ENCODE results near the gene TRPV5. TPM values are rescaled to one million over a fixed set of nuclear protein-coding genes. Genes with fewer than 3 reads are reported as not detected.

The TRPV5 gene
- polyA plus RNA-seq, 4 donors: 0.01 to 0.03 TPM; not detected in 2

DNA sequence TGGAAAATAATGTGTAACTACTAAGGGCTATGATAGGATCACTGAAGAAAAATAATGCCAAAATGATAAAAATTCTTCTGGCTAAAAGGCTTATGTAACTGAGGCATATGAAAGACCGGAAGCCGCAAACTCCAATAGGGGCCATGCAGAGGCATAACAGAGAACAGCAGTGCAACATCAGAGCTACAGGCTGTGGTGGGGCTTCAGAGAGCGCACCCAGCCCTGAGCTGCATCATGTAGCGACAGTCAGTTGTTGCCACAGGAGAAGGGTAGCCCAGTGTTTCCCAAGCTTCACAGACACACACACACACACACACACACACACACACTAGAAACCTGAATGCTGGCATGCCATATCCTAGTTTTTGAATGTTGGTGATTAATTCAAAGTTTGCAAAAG, 15.1 kb upstream of the TRPV5 start:
- Histone ChIP-seq H3K27ac (ENCODE audit: low read depth in 1 of 3, low read length in 2 of 3) (no peak overlapping the region), H3K4me3 (ENCODE audit: low read depth in 1 of 3, low read length in 3 of 3) (no peak overlapping the region), H3K27me3 (ENCODE audit: control insufficient read depth in 3 of 3, insufficient read depth in 3 of 3, low read length in 3 of 3) (peaks cover 0 to 2% (median 0%) of the 10 kb centered on the region in 3 donors), H3K4me1 (ENCODE audit: control insufficient read depth in 3 of 3, insufficient read depth in 2 of 3, low read depth in 1 of 3, low read length in 2 of 3) (no peaks in the 10 kb centered on the region), H3K36me3 (ENCODE audit: control insufficient read depth in 3 of 3, insufficient read depth in 2 of 3, low read depth in 1 of 3, low read length in 3 of 3) (peaks cover 0 to 55% (median 0%) of the 10 kb centered on the region in 3 donors), H3K9me3 (ENCODE audit: control insufficient read depth in 2 of 2, insufficient read depth in 1 of 2, low read depth in 1 of 2, low read length in 1 of 2) (no peaks in the 10 kb centered on the region)
- WGBS, 3 donors: 93 to 98% (median 96%) methylated on average over 4 of the region's 4 CpGs
- FAIRE-seq: no peak
- DNase-seq: no peak

GRCh38 chr7:142945001-142945400, 11.5 kb upstream of the TRPV5 start:
- no peak for DNase-seq
- H3K4me1 ChIP-seq (ENCODE audit: control insufficient read depth in 3 of 3, insufficient read depth in 2 of 3, low read depth in 1 of 3, low read length in 2 of 3): no peaks in the 10 kb centered on the region
- H3K27ac ChIP-seq (ENCODE audit: low read depth in 1 of 3, low read length in 2 of 3): no peak overlapping the region
- no peaks in the 10 kb centered on the region for H3K27me3 ChIP-seq (ENCODE audit: control insufficient read depth in 3 of 3, insufficient read depth in 3 of 3, low read length in 3 of 3)
- no peak for FAIRE-seq
- H3K36me3 ChIP-seq (ENCODE audit: control insufficient read depth in 3 of 3, insufficient read depth in 2 of 3, low read depth in 1 of 3, low read length in 3 of 3): peaks cover 0 to 65% (median 0%) of the 10 kb centered on the region in 3 donors
- H3K4me3 ChIP-seq (ENCODE audit: low read depth in 1 of 3, low read length in 3 of 3): no peak overlapping the region
- no peaks in the 10 kb centered on the region for H3K9me3 ChIP-seq (ENCODE audit: control insufficient read depth in 2 of 2, insufficient read depth in 1 of 2, low read depth in 1 of 2, low read length in 1 of 2)
- 51 to 64% (median 51%) methylated on average over 3 of the region's 3 CpGs for WGBS, 3 donors

GRCh38 chr7:142943706-142944268, 10.2 kb upstream of the TRPV5 start:
- H3K36me3 ChIP-seq (ENCODE audit: control insufficient read depth in 3 of 3, insufficient read depth in 2 of 3, low read depth in 1 of 3, low read length in 3 of 3): peaks cover 0 to 73% (median 0%) of the 10 kb centered on the region in 3 donors
- H3K9me3 ChIP-seq (ENCODE audit: control insufficient read depth in 2 of 2, insufficient read depth in 1 of 2, low read depth in 1 of 2, low read length in 1 of 2): no peaks in the 10 kb centered on the region
- H3K27ac ChIP-seq (ENCODE audit: low read depth in 1 of 3, low read length in 2 of 3): no peak overlapping the region
- FAIRE-seq (no peak), DNase-seq (no peak)
- H3K27me3 ChIP-seq (ENCODE audit: control insufficient read depth in 3 of 3, insufficient read depth in 3 of 3, low read length in 3 of 3): no peaks in the 10 kb centered on the region
- WGBS, 3 donors: 78 to 83% (median 80%) methylated on average over 7 of the region's 7 CpGs
- H3K4me1 ChIP-seq (ENCODE audit: control insufficient read depth in 3 of 3, insufficient read depth in 2 of 3, low read depth in 1 of 3, low read length in 2 of 3): no peaks in the 10 kb centered on the region
- H3K4me3 ChIP-seq (ENCODE audit: low read depth in 1 of 3, low read length in 3 of 3): no peak overlapping the region

DNA sequence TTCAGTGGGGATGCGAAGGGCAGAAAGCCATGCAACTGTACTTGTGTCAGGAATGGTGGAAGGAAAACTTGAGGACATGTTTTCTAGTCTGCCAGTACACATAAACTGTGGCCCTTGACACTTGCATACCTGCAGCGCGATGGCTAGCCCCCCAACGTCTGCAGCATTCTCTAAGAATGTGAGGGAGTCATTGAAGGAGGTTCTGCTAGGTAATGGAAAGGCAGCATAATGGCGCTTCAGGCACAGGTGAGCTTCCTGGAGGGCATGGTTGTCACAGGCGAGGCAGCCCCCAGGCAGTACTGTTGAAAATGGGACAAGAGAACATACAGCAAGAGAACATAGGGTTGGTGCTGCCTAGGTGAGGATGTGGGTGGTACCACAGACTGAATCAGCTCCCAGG, 9.2 kb upstream of the TRPV5 start:
- WGBS, 3 donors: 89 to 97% (median 94%) methylated on average over 6 of the region's 6 CpGs
- Histone ChIP-seq H3K4me3 (ENCODE audit: low read depth in 1 of 3, low read length in 3 of 3) (no peak overlapping the region), H3K9me3 (ENCODE audit: control insufficient read depth in 2 of 2, insufficient read depth in 1 of 2, low read depth in 1 of 2, low read length in 1 of 2) (no peaks in the 10 kb centered on the region), H3K36me3 (ENCODE audit: control insufficient read depth in 3 of 3, insufficient read depth in 2 of 3, low read depth in 1 of 3, low read length in 3 of 3) (peaks cover 0 to 75% (median 0%) of the 10 kb centered on the region in 3 donors), H3K27me3 (ENCODE audit: control insufficient read depth in 3 of 3, insufficient read depth in 3 of 3, low read length in 3 of 3) (no peaks in the 10 kb centered on the region), H3K27ac (ENCODE audit: low read depth in 1 of 3, low read length in 2 of 3) (no peak overlapping the region), H3K4me1 (ENCODE audit: control insufficient read depth in 3 of 3, insufficient read depth in 2 of 3, low read depth in 1 of 3, low read length in 2 of 3) (no peaks in the 10 kb centered on the region)
- DNase-seq (no peak), FAIRE-seq (no peak)

DNA sequence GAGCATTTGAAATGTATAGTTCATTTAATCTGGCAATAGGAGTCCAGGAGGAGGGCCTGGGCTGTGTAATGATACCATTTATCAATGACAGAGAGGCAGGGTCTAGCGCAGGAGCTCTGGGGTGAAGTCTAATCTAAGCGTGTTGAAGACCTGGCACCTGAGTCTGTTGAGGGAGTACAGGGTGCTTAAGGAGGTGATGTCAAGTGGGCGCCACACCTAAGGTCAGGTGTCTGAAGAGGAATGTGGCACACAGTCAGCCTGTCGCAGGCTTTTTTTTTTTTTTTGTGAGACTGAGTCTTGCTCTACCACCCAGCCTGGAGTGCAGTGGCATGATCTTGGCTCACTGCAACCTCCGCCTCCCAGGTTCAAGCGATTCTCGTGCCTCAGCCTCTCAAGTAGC, 8.0 kb upstream of the TRPV5 start:
- Histone ChIP-seq H3K9me3 (ENCODE audit: control insufficient read depth in 2 of 2, insufficient read depth in 1 of 2, low read depth in 1 of 2, low read length in 1 of 2) (no peaks in the 10 kb centered on the region), H3K4me3 (ENCODE audit: low read depth in 1 of 3, low read length in 3 of 3) (no peak overlapping the region), H3K4me1 (ENCODE audit: control insufficient read depth in 3 of 3, insufficient read depth in 2 of 3, low read depth in 1 of 3, low read length in 2 of 3) (no peaks in the 10 kb centered on the region), H3K27me3 (ENCODE audit: control insufficient read depth in 3 of 3, insufficient read depth in 3 of 3, low read length in 3 of 3) (no peaks in the 10 kb centered on the region), H3K36me3 (ENCODE audit: control insufficient read depth in 3 of 3, insufficient read depth in 2 of 3, low read depth in 1 of 3, low read length in 3 of 3) (peaks cover 0 to 69% (median 0%) of the 10 kb centered on the region in 3 donors), H3K27ac (ENCODE audit: low read depth in 1 of 3, low read length in 2 of 3) (no peak overlapping the region)
- DNase-seq: no peak
- 88 to 92% (median 91%) methylated on average over 7 of the region's 7 CpGs for WGBS, 3 donors
- FAIRE-seq: no peak

DNA sequence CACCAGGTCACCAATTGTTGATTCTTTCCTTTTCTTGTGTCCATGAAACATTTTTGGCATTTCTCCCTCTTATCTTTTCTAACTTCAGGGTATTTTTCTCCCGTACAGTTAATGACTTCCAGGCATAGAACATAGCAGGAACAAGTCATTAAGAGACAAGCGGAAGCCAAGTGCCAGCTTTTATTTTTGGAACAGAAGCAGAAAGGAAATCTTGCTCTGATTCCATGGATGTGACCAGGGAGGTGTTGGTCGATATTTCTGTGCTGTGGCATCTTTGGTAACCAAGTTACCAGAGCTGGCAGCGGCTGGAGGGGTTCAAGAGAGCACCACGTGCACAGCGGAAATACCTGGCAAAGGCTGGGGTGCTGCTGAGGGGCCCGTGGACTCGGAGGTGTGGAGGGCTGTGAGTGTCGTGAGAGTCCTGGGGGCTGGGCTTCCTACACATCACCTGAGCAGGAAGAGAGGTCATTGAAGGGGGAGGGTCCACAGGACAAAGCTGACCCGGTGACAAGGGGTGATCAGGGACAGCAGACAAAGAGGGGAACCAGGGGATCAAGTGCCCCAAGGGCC, 7.5 kb upstream of the TRPV5 start:
- no peak overlapping the region for H3K4me3 ChIP-seq (ENCODE audit: low read depth in 1 of 3, low read length in 3 of 3)
- peaks cover 0 to 65% (median 0%) of the 10 kb centered on the region in 3 donors for H3K36me3 ChIP-seq (ENCODE audit: control insufficient read depth in 3 of 3, insufficient read depth in 2 of 3, low read depth in 1 of 3, low read length in 3 of 3)
- H3K9me3 ChIP-seq (ENCODE audit: control insufficient read depth in 2 of 2, insufficient read depth in 1 of 2, low read depth in 1 of 2, low read length in 1 of 2): no peaks in the 10 kb centered on the region
- H3K4me1 ChIP-seq (ENCODE audit: control insufficient read depth in 3 of 3, insufficient read depth in 2 of 3, low read depth in 1 of 3, low read length in 2 of 3): no peaks in the 10 kb centered on the region
- DNase-seq (no peak), FAIRE-seq (no peak)
- no peak overlapping the region for H3K27ac ChIP-seq (ENCODE audit: low read depth in 1 of 3, low read length in 2 of 3)
- 69 to 78% (median 71%) methylated on average over 10 of the region's 10 CpGs for WGBS, 3 donors
- H3K27me3 ChIP-seq (ENCODE audit: control insufficient read depth in 3 of 3, insufficient read depth in 3 of 3, low read length in 3 of 3): no peaks in the 10 kb centered on the region

DNA sequence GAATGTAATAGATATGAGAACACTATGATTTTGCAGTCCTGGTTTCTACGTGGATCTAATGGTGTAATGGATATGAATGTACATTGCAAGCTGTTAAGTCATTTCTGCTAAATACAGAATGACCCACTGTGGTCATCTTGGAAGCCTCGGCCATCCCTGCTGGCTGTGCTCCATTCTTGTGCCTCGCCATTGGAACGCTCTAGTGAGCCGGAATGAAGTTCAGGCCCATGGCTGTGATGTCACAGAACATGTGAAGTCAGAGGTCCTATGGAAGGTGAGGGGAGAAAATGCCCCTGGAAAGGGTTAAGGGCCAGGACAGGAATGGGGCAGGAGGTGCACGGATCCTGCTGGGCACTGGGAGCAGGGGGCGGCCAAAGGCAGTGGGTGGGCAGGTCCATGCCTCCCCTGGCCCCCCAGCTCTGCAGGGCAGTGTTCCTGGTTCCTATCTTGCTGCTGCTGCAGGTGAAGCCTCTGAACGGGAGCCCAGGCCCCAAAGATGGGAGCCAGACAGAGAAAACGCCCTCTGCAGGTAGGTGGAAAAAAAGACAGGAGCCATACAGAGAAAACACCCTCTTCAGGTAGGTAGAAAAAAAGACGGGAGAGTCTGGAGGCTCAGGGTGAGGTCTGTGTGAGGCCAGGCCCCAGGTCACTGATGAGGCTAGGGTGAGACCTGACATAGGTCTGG, 5.8 kb upstream of the TRPV5 start, which contains the start of gene LLCFC1:
LLCFC1 (plus strand) TSS at position 259 of the 685 bp plus-strand sequence; CDS start at position 397, 138 bp downstream.
- FAIRE-seq: no peak
- H3K4me1 ChIP-seq (ENCODE audit: control insufficient read depth in 3 of 3, insufficient read depth in 2 of 3, low read depth in 1 of 3, low read length in 2 of 3): no peaks in the 10 kb centered on the region
- H3K36me3 ChIP-seq (ENCODE audit: control insufficient read depth in 3 of 3, insufficient read depth in 2 of 3, low read depth in 1 of 3, low read length in 3 of 3): peaks cover 0 to 56% (median 0%) of the 10 kb centered on the region in 3 donors
- peak; percentile 53 to 73 for DNase-seq
- 54 to 59% (median 56%) methylated on average over 10 of the region's 10 CpGs for WGBS, 3 donors
- H3K27me3 ChIP-seq (ENCODE audit: control insufficient read depth in 3 of 3, insufficient read depth in 3 of 3, low read length in 3 of 3): no peaks in the 10 kb centered on the region
- H3K4me3 ChIP-seq (ENCODE audit: low read depth in 1 of 3, low read length in 3 of 3): no peak within 1 kb of the TSS
- H3K27ac ChIP-seq (ENCODE audit: low read depth in 1 of 3, low read length in 2 of 3): no peak within 1 kb of the TSS
- H3K9me3 ChIP-seq (ENCODE audit: control insufficient read depth in 2 of 2, insufficient read depth in 1 of 2, low read depth in 1 of 2, low read length in 1 of 2): no peaks in the 10 kb centered on the region

GRCh38 chr7:142938611-142939010, 5.1 kb upstream of the TRPV5 start:
- WGBS, 3 donors: 97 to 98% (median 98%) methylated on average over 4 of the region's 4 CpGs
- Histone ChIP-seq H3K27ac (ENCODE audit: low read depth in 1 of 3, low read length in 2 of 3) (no peak overlapping the region), H3K9me3 (ENCODE audit: control insufficient read depth in 2 of 2, insufficient read depth in 1 of 2, low read depth in 1 of 2, low read length in 1 of 2) (no peaks in the 10 kb centered on the region), H3K4me3 (ENCODE audit: low read depth in 1 of 3, low read length in 3 of 3) (no peak overlapping the region), H3K27me3 (ENCODE audit: control insufficient read depth in 3 of 3, insufficient read depth in 3 of 3, low read length in 3 of 3) (no peaks in the 10 kb centered on the region), H3K36me3 (ENCODE audit: control insufficient read depth in 3 of 3, insufficient read depth in 2 of 3, low read depth in 1 of 3, low read length in 3 of 3) (peaks cover 0 to 50% (median 0%) of the 10 kb centered on the region in 3 donors), H3K4me1 (ENCODE audit: control insufficient read depth in 3 of 3, insufficient read depth in 2 of 3, low read depth in 1 of 3, low read length in 2 of 3) (no peaks in the 10 kb centered on the region)
- DNase-seq (no peak), FAIRE-seq (no peak)
